Thoracic aorta (tissue), 2 donors: ENCODE results near the gene ARHGEF19. TPM values are rescaled to one million over a fixed set of nuclear protein-coding genes. Genes with fewer than 3 reads are reported as not detected.
A peak's percentile ranks its signal among the peaks of the same experiment; 100 is the strongest.
"Not testable (repeated sequence)": the region's sequence is repeated elsewhere in the genome, so short reads cannot be mapped to it uniquely, and the experiment has no call there.

Experiments used
- ATAC-seq: fragments of 150-250 bp; one replicate; pipeline ENCODE4 v1.8.0; 2017; ENCODE audit warnings: low read depth; ENCODE audit not compliant: insufficient number of reproducible peaks, low FRiP score
- DNase-seq: peaks from one replicate; pipeline ENCODE4 v3.0.0-alpha.2; 2020; ENCODE audit warnings: low spot score
- H3K27ac ChIP-seq, 2 donors: fragments of 200-600 bp; sonication (generic); 1 replicate in 1 of 2; 2 replicates in 1 of 2; pipeline ENCODE4 v1.5.1; 2016; ENCODE audit warnings: mild to moderate bottlenecking in 2 of 2, moderate library complexity in 2 of 2
- H3K27me3 ChIP-seq: fragments of 200-600 bp; sonication (generic); replicated peaks from 2 replicates; pipeline ENCODE4 v1.6.0; 2016; ENCODE audit warnings: mild to moderate bottlenecking; ENCODE audit not compliant: insufficient read depth
- H3K36me3 ChIP-seq: fragments of 200-600 bp; sonication (generic); one replicate; pipeline ENCODE4 v1.5.1; 2016
- H3K4me1 ChIP-seq, 2 donors: fragments of 200-600 bp; sonication (generic); 1 replicate in 1 of 2; 2 replicates in 1 of 2; pipeline versions ENCODE4 v1.5.1 to v1.6.0; 2016; ENCODE audit warnings: low read depth in 2 of 2, mild to moderate bottlenecking in 1 of 2; ENCODE audit not compliant: control insufficient read depth in 1 of 2
- H3K4me3 ChIP-seq: fragments of 200-600 bp; sonication (generic); 2 replicates; pipeline ENCODE4 v1.5.1; 2016; ENCODE audit warnings: mild to moderate bottlenecking
- H3K9me3 ChIP-seq: fragments of 200-600 bp; sonication (generic); 2 replicates; pipeline ENCODE4 v1.5.1; 2016
- CTCF ChIP-seq: fragments of 200-600 bp; sonication (generic); IDR thresholded peaks from one replicate; pipeline ENCODE4 v1.5.1; 2019; ENCODE audit warnings: antibody characterized with exemption
- total RNA-seq, 2 donors: library from RNA; depleted of rRNA; stranded (reverse); fragments of >200 nt; gene quantifications; one replicate each; pipeline versions ENCODE4 v1.1.0 to v1.2.3, GENCODE V29; 2016

ARHGEF19 gene
- total RNA-seq, 2 donors from 2014 or later: 8.1 to 8.5 TPM

GRCh38 chr1:16247441-16247840 is 35.0 kb upstream of the ARHGEF19 start:
- H3K36me3 ChIP-seq: peaks cover 12% of the 10 kb centered on the region
- H3K27ac ChIP-seq: peak overlapping the region; percentile 83 to 86
- peaks cover 51 to 77% of the 10 kb centered on the region in 2 donors for H3K4me1 ChIP-seq
- no peak for TF ChIP-seq CTCF
- ATAC-seq (no peak), DNase-seq (no peak)
- no peak overlapping the region for H3K4me3 ChIP-seq
- H3K9me3 ChIP-seq: no peaks in the 10 kb centered on the region
- no peaks in the 10 kb centered on the region for H3K27me3 ChIP-seq

GRCh38 chr1:16246961-16247360 is 34.5 kb upstream of the ARHGEF19 start:
- TF ChIP-seq CTCF: no peak
- no peak for DNase-seq
- Histone ChIP-seq H3K9me3 (no peaks in the 10 kb centered on the region), H3K36me3 (peaks cover 9% of the 10 kb centered on the region), H3K4me1 (peaks cover 51 to 77% of the 10 kb centered on the region in 2 donors), H3K4me3 (no peak overlapping the region), H3K27ac (peak overlapping the region; percentile 83 to 86), H3K27me3 (no peaks in the 10 kb centered on the region)
- no peak for ATAC-seq

GRCh38 chr1:16246239-16246638 is 33.8 kb upstream of the ARHGEF19 start:
- H3K9me3 ChIP-seq, H3K27me3 ChIP-seq, ATAC-seq, DNase-seq, H3K36me3 ChIP-seq, H3K4me3 ChIP-seq: not testable (repeated sequence)
- Histone ChIP-seq H3K4me1 (peaks cover 49 to 71% of the 10 kb centered on the region in 2 donors), H3K27ac (peak overlapping the region; percentile 83 to 86)

GRCh38 chr1:16245476-16246196 is 33.2 kb upstream of the ARHGEF19 start:
- peaks cover 43 to 65% of the 10 kb centered on the region in 2 donors for H3K4me1 ChIP-seq
- TF ChIP-seq CTCF: no peak
- ATAC-seq: no peak
- no peaks in the 10 kb centered on the region for H3K27me3 ChIP-seq
- H3K27ac ChIP-seq: peak overlapping the region; percentile 48 to 67
- no peaks in the 10 kb centered on the region for H3K36me3 ChIP-seq
- H3K4me3 ChIP-seq: no peak overlapping the region
- H3K9me3 ChIP-seq: no peaks in the 10 kb centered on the region
- DNase-seq: no peak

GRCh38 chr1:16244650-16245285 is 32.3 kb upstream of the ARHGEF19 start:
- DNase-seq (no peak), ATAC-seq (no peak)
- H3K9me3 ChIP-seq: no peaks in the 10 kb centered on the region
- peaks cover 37 to 58% of the 10 kb centered on the region in 2 donors for H3K4me1 ChIP-seq
- no peak for TF ChIP-seq CTCF
- no peak overlapping the region for H3K4me3 ChIP-seq
- no peaks in the 10 kb centered on the region for H3K27me3 ChIP-seq
- H3K27ac ChIP-seq: peak overlapping the region; percentile 48 to 67
- no peaks in the 10 kb centered on the region for H3K36me3 ChIP-seq
